ENCODE data around the gene HTR6. TPM values are rescaled to one million over a fixed set of nuclear protein-coding genes. Genes with fewer than 3 reads are reported as not detected.

Gene HTR6
- total and polyA plus RNA-seq, 2 experiments from 2014 or later, result not detected

- TF ChIP-seq EZH2 (IDR thresholded peaks at IDR 0.05; ENCODE audit: insufficient read depth, poor library complexity, severe bottlenecking) (no peak), EZH2phosphoT487 (IDR thresholded peaks at IDR 0.05; ENCODE audit: insufficient read depth, low read depth) (no peak)
- WGBS, 2 experiments (ENCODE audit: low coverage in 1 of 2, low lambda C conversion rate in 2 of 2, missing lambda C conversion rate in 2 of 2), result 97 to 100% methylated on average over 3 of the region's 3 CpGs
- H3K9me2 ChIP-seq (ENCODE audit: insufficient read depth), result no peaks in the 10 kb centered on the region
- H3K27me3 ChIP-seq (replicated peaks; ENCODE audit: insufficient read depth), result no peaks in the 10 kb centered on the region
- H3K36me3 ChIP-seq (ENCODE audit: low read depth), result peaks cover 4% of the 10 kb centered on the region; the same call in 1 of the 2 replicates
- no peak overlapping the region for H3K4me3 ChIP-seq
- no peaks in the 10 kb centered on the region for H4K20me1 ChIP-seq (ENCODE audit: insufficient read depth)
- H3K4me1 ChIP-seq (ENCODE audit: insufficient read depth), result peaks cover 9% of the 10 kb centered on the region
- no peak overlapping the region for H2AFZ ChIP-seq
- peaks cover 6% of the 10 kb centered on the region for H3F3A ChIP-seq (ENCODE audit: insufficient read depth)
- H3K9me3 ChIP-seq (ENCODE audit: low read depth), result no peaks in the 10 kb centered on the region
- no peak for DNase-seq
- H3K27ac ChIP-seq, result no peak overlapping the region
- no peak overlapping the region for H3K9ac ChIP-seq
- H3K79me2 ChIP-seq (ENCODE audit: insufficient read depth), result no peaks in the 10 kb centered on the region
- in situ Hi-C loops (cut with MboI), result no loop called here
- no peak overlapping the region for H3K4me2 ChIP-seq (ENCODE audit: unreplicated experiment)
Measured at GRCh38 chr1:19730232-19730631, 65.6 kb downstream of the HTR6 start.

Other genes with a start within 250 kb of the HTR6 start
- gene CAPZB, start 179.3 kb upstream of the HTR6 start, total RNA-seq (2014; rRNA removed; shearing (Covaris generic)), result 188 and 229 TPM in 2 replicates
- gene CAPZB, start 179.3 kb upstream of the HTR6 start, polyA plus RNA-seq (2016; fragmentation: Nextera tagmentation; extraction: Ambion mirVana), result 494 and 506 TPM in 2 replicates
- 201 and 290 TPM in 2 replicates for gene NBL1, start 20.6 kb upstream of the HTR6 start, total RNA-seq (2014; rRNA removed; shearing (Covaris generic))
- 239 and 259 TPM in 2 replicates for gene NBL1, start 20.6 kb upstream of the HTR6 start, polyA plus RNA-seq (2016; fragmentation: Nextera tagmentation; extraction: Ambion mirVana)
- 24.5 and 25.9 TPM in 2 replicates for gene TMCO4, start 135.0 kb downstream of the HTR6 start, total RNA-seq (2014; rRNA removed; shearing (Covaris generic))
- 10.5 and 10.7 TPM in 2 replicates for gene TMCO4, start 135.0 kb downstream of the HTR6 start, polyA plus RNA-seq (2016; fragmentation: Nextera tagmentation; extraction: Ambion mirVana)
- not detected in 2 replicates for gene RNF186, start 150.4 kb downstream of the HTR6 start, total RNA-seq (2014; rRNA removed; shearing (Covaris generic))
- gene RNF186, start 150.4 kb downstream of the HTR6 start, polyA plus RNA-seq (2016; fragmentation: Nextera tagmentation; extraction: Ambion mirVana), result not detected in 2 replicates
- 3.2 and 4.8 TPM in 2 replicates for gene OTUD3, start 217.5 kb downstream of the HTR6 start, total RNA-seq (2014; rRNA removed; shearing (Covaris generic))
- 1.7 and 1.8 TPM in 2 replicates for gene OTUD3, start 217.5 kb downstream of the HTR6 start, polyA plus RNA-seq (2016; fragmentation: Nextera tagmentation; extraction: Ambion mirVana)